Epithelial cell of proximal tubule (primary cell): ENCODE data around the gene PHF21B. TPM values are rescaled to one million over a fixed set of nuclear protein-coding genes. Genes with fewer than 3 reads are reported as not detected.

Experiments
- DNase-seq: peaks from one replicate; pipeline ENCODE4 v3.0.0-alpha.2; 2011; ENCODE audit warnings: low read depth
- H3K4me3 ChIP-seq: 2 replicates; pipeline ENCODE4 v1.5.1; 2011; ENCODE audit warnings: low read depth, mild to moderate bottlenecking, low read length
- total RNA-seq: library from RNA; depleted of rRNA; stranded (reverse); fragments of >200 nt; gene quantifications from 2 replicates; pipeline ENCODE4 v1.2.3, GENCODE V29; 2015
- TF ChIP-seq, protein P1 (sequence below): conservative IDR thresholded peaks from 2 replicates; pipeline ENCODE4 v1.5.1; 2012; ENCODE audit warnings: low read depth, mild to moderate bottlenecking, low read length

The PHF21B gene
- total RNA-seq, 1 donor from 2014 or later, result 2.0 TPM

GRCh38 chr22:44947049-44947448 is 62.8 kb downstream of the PHF21B start:
- H3K4me3 ChIP-seq, result no peak overlapping the region
- TF ChIP-seq, protein P1, sequence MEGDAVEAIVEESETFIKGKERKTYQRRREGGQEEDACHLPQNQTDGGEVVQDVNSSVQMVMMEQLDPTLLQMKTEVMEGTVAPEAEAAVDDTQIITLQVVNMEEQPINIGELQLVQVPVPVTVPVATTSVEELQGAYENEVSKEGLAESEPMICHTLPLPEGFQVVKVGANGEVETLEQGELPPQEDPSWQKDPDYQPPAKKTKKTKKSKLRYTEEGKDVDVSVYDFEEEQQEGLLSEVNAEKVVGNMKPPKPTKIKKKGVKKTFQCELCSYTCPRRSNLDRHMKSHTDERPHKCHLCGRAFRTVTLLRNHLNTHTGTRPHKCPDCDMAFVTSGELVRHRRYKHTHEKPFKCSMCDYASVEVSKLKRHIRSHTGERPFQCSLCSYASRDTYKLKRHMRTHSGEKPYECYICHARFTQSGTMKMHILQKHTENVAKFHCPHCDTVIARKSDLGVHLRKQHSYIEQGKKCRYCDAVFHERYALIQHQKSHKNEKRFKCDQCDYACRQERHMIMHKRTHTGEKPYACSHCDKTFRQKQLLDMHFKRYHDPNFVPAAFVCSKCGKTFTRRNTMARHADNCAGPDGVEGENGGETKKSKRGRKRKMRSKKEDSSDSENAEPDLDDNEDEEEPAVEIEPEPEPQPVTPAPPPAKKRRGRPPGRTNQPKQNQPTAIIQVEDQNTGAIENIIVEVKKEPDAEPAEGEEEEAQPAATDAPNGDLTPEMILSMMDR, result no peak
- DNase-seq, result no peak

- no peak for DNase-seq
- no peak overlapping the region for H3K4me3 ChIP-seq
- TF ChIP-seq, protein P1, result no peak
Observed at GRCh38 chr22:44944883-44945601, 64.8 kb downstream of the PHF21B start.

DNA sequence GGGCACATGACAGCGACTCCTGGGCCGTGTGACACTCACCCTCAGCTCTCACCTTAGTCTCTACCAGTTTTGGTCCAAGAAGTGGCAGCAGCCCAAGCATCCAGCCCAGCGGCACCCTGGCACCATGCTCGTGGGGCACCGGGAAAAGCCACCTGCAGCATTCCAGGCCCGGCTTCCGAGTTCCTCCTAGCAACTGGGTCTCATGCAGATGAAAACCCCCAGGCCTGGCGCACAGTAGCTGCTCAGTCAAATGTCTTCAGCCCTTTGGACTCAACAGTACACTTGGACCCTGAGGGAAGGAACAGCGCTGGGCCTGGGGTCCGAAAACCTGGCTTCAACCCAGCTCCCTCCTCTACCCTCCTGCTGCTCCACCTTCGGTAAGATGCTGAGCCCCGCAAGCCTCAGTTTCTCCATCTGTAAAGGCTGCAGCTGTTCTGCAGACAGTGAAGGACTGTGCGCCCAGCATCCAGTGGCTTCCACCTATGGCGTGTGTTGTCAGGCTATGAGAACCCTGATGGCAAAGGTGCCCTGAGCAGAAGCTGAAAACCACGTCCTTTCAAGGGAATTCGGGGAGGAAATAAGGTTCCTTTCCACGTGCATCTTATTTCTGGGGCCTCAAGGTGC is 66.0 kb downstream of the PHF21B start:
- no peak for DNase-seq
- H3K4me3 ChIP-seq, result no peak overlapping the region
- TF ChIP-seq, protein P1, result no peak

- no peak for DNase-seq
- no peak overlapping the region for H3K4me3 ChIP-seq
- TF ChIP-seq, protein P1, result no peak
Observed at GRCh38 chr22:44942979-44943700, 66.7 kb downstream of the PHF21B start.

DNA sequence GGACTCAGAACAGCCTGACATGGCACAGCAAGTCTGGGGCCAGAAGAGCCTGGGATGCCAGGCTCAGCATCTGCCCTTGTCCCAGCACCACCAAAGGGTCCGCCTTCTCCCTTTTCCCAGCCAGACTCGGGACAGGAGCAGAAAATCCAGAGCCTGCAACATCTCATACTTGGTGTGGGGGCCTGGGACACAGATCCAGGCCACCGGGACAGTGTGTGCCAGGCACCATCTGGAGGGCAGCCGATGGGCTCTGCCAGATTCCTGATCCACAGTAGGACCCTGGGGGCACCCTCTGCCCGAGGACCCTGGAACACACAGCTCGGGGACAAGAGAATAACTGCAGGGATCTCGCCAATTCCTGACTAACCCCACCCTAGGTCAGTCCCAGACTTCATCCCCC is 67.7 kb downstream of the PHF21B start:
- no peak for DNase-seq
- TF ChIP-seq, protein P1, result no peak
- H3K4me3 ChIP-seq, result no peak overlapping the region

DNA sequence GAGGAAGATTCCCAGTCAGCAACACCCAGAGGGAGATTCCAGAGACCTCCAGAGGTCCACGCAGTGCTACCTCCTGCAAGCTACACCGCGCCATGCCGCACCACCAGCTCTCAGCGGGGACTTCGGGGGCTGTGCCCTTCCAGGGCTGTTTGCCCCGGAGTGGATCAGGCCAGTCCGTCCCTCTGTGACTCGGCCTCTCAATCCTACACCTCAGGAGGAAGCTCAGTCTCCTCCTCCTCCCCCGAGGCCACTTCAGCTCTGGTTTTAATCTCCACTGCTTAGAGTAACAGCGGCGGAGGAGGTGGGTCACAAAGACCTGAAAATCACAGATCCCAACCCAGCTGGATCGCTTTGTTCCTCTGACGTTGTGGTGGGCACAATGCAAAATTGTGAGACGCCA is 68.6 kb downstream of the PHF21B start:
- TF ChIP-seq, protein P1, result no peak
- DNase-seq, result no peak
- H3K4me3 ChIP-seq, result no peak overlapping the region
